ENCODE results near the gene TMEM9. TPM values are rescaled to one million over a fixed set of nuclear protein-coding genes. Genes with fewer than 3 reads are reported as not detected.

The TMEM9 gene
- total RNA-seq, 1 donor from 2014 or later = 63.9 TPM

GRCh38 chr1:201137579-201138310, 16.5 kb downstream of the TMEM9 start:
- no peak for DNase-seq (ENCODE audit: extremely low spot score, unreplicated experiment)
- Mint-ChIP-seq H3K4me1 (ENCODE audit: unreplicated experiment) (peaks cover 16% of the 10 kb centered on the region), H3K9me3 (ENCODE audit: unreplicated experiment) (no peaks in the 10 kb centered on the region), H3K27ac (ENCODE audit: unreplicated experiment) (peak overlapping the region; percentile 87), H3K36me3 (ENCODE audit: unreplicated experiment) (peaks cover 35% of the 10 kb centered on the region), H3K4me3 (ENCODE audit: unreplicated experiment) (no peak overlapping the region), H3K27me3 (ENCODE audit: unreplicated experiment) (no peaks in the 10 kb centered on the region)
- no peak for TF ChIP-seq CTCF (IDR thresholded peaks at IDR 0.05)

- Mint-ChIP-seq H3K4me1 (ENCODE audit: unreplicated experiment) (peaks cover 16% of the 10 kb centered on the region), H3K27me3 (ENCODE audit: unreplicated experiment) (no peaks in the 10 kb centered on the region), H3K27ac (ENCODE audit: unreplicated experiment) (no peak overlapping the region), H3K4me3 (ENCODE audit: unreplicated experiment) (no peak overlapping the region), H3K9me3 (ENCODE audit: unreplicated experiment) (no peaks in the 10 kb centered on the region), H3K36me3 (ENCODE audit: unreplicated experiment) (peaks cover 29% of the 10 kb centered on the region)
- TF ChIP-seq CTCF (IDR thresholded peaks at IDR 0.05) = no peak
- no peak for DNase-seq (ENCODE audit: extremely low spot score, unreplicated experiment)
Measured at GRCh38 chr1:201137024-201137392, 17.3 kb downstream of the TMEM9 start.

- Mint-ChIP-seq H3K27me3 (ENCODE audit: unreplicated experiment) (no peaks in the 10 kb centered on the region), H3K36me3 (ENCODE audit: unreplicated experiment) (peaks cover 25% of the 10 kb centered on the region), H3K9me3 (ENCODE audit: unreplicated experiment) (no peaks in the 10 kb centered on the region), H3K4me3 (ENCODE audit: unreplicated experiment) (no peak overlapping the region), H3K27ac (ENCODE audit: unreplicated experiment) (no peak overlapping the region), H3K4me1 (ENCODE audit: unreplicated experiment) (peaks cover 16% of the 10 kb centered on the region)
- no peak for TF ChIP-seq CTCF (IDR thresholded peaks at IDR 0.05)
- no peak for DNase-seq (ENCODE audit: extremely low spot score, unreplicated experiment)
Measured at GRCh38 chr1:201136355-201137023, 17.8 kb downstream of the TMEM9 start.

GRCh38 chr1:201134405-201134804, 19.9 kb downstream of the TMEM9 start:
- Mint-ChIP-seq H3K4me3 (ENCODE audit: unreplicated experiment) (no peak overlapping the region), H3K27me3 (ENCODE audit: unreplicated experiment) (no peaks in the 10 kb centered on the region), H3K4me1 (ENCODE audit: unreplicated experiment) (peaks cover 16% of the 10 kb centered on the region), H3K36me3 (ENCODE audit: unreplicated experiment) (peaks cover 17% of the 10 kb centered on the region), H3K9me3 (ENCODE audit: unreplicated experiment) (no peaks in the 10 kb centered on the region), H3K27ac (ENCODE audit: unreplicated experiment) (no peak overlapping the region)
- no peak for TF ChIP-seq CTCF (IDR thresholded peaks at IDR 0.05)
- DNase-seq (ENCODE audit: extremely low spot score, unreplicated experiment) = no peak

- H3K27ac Mint-ChIP-seq (ENCODE audit: unreplicated experiment) = no peak overlapping the region
- no peaks in the 10 kb centered on the region for H3K9me3 Mint-ChIP-seq (ENCODE audit: unreplicated experiment)
- peaks cover 14% of the 10 kb centered on the region for H3K36me3 Mint-ChIP-seq (ENCODE audit: unreplicated experiment)
- H3K4me3 Mint-ChIP-seq (ENCODE audit: unreplicated experiment) = no peak overlapping the region
- DNase-seq (ENCODE audit: extremely low spot score, unreplicated experiment) = no peak
- no peak for TF ChIP-seq CTCF (IDR thresholded peaks at IDR 0.05)
- H3K4me1 Mint-ChIP-seq (ENCODE audit: unreplicated experiment) = peaks cover 5% of the 10 kb centered on the region
- H3K27me3 Mint-ChIP-seq (ENCODE audit: unreplicated experiment) = no peaks in the 10 kb centered on the region
Measured at GRCh38 chr1:201131398-201131797, 22.9 kb downstream of the TMEM9 start.
